GM21529 (cell line): ENCODE measurements around the gene CD247.

Experiments
- ATAC-seq: cut with Tn5 transposase; IDR thresholded peaks from one replicate; pipeline ENCODE4 v1.9.1; 2021; ENCODE audit not compliant: unreplicated experiment

The CD247 gene

DNA sequence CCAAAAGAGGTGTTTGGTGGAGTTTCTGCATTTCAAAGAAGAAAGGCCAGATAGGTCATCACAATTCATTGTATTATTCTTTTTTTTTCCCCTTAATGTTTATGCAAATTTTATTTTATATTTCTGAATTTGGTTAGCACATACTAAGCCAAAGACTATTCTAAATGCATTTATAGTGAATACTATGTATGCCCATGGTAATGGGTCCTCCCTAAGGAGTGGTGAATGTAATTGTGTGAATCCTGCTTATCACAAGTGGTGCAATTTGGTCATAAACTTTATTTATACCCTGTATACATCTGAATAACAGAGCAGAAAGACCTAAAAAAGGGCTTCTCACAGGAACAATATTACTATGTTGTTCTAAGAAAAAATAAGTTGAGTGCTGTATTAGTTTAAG lies 99.1 kb downstream of the CD247 start:
- ATAC-seq = no peak

DNA sequence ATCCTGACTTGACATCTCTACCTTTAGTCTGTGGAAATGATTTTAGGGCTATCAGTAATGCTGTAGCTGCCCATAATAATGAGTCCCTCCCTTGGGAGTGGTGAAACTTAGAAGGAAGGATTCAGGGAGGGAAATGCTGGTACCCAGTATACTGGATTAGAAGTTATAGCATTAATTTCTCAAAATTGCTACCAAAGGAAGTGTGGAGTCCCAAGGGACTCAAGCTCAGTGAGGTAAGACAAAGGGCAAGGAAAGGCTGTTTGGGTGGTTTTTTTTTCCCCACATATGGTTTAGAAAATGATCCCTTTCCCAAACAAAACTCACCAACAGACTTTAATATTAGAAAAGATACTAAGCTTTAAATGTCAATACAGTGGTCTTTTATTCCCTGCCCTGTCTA lies 99.9 kb downstream of the CD247 start:
- ATAC-seq = no peak

DNA sequence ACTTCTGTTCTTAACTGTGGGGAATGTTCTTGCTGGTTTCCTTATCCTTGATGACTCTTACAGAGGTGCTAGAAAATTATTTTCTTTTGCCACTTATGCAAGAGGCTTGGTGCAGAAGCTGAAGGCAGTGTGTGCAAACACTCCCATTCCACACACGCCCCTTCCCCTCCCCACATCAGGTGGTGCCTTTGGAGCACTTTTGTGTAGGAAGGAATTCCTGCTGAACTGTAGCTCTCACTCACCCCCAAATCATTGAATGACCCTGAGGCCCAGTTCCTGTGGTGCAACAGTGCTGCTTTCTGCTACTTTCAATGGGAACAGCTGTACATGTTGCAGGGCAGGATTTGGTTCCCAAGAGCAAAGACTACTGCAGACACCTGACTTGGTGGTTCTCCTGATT lies 101.8 kb downstream of the CD247 start:
- ATAC-seq = no peak

DNA sequence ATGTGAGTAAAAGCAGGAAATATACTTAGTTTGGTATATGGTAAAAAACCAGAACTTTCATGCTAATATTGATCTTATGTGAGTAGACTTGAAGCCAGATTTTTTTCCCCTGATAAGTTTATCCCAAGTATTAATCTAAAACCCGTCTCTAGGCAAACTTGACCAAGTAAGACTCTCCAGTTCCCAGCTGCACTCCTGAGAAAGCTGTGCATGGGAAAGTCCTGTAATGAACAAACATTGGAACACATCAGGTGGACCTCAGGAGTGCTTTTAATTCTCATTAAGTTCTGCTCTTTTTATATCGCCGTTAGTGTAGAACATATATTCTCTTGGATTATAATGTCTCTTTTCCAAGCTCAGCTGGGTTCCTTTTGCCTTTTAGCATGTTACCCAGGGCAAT lies 105.0 kb downstream of the CD247 start:
- no peak for ATAC-seq

DNA sequence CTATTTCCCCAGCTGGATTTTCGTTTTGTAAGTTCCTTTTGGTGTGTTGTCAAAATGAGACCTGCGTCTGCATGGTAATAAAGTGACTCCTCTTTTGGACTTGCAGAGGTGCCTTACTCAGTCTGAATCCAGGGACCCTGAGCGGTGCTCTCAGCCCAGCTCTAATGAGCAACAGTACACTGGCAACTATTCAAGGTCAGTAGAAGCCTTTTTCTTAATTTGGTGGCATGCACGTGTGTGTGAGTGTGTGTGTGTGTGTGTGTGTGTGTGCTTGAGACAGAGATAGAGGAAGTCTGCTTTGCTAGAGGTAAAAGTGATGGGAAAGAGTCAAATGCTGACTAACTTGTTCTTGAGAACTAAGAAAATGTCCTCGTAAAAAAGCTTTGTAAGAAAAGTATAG lies 105.4 kb downstream of the CD247 start:
- no peak for ATAC-seq

DNA sequence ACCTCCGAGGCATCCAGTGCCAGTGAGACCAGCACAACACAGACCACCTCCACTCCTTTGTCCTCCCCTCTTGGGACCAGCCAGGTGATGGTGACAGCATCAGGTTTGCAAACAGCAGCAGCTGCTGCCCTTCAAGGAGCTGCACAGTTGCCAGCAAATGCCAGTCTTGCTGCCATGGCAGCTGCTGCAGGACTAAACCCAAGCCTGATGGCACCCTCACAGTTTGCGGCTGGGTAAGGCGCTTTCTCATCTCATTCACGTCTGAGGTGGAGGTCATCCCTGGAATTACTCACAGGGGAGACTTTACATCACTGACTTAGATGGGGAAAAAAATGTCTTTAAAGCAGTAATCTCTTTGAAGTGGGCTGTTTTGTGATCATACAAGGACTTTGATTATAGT lies 106.3 kb downstream of the CD247 start:
- no peak for ATAC-seq

DNA sequence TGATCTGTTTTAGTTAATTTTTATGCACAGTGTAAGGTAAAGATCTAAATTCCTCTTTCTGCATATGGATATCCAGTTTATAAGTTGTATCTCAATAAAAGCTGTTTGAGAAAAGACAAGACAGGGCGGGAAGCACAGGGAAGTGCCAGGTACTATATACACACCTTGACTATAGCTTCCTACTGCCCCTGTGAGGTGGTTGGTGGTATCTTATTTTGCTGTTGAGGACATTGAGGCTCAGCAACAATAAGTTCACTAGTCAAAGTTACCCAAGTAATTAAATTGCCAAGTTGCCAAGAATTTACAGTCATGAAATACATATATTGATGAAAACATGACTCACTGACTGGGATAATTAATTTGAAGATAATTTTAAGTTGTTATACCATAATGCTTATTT lies 109.1 kb downstream of the CD247 start:
- ATAC-seq = no peak

DNA sequence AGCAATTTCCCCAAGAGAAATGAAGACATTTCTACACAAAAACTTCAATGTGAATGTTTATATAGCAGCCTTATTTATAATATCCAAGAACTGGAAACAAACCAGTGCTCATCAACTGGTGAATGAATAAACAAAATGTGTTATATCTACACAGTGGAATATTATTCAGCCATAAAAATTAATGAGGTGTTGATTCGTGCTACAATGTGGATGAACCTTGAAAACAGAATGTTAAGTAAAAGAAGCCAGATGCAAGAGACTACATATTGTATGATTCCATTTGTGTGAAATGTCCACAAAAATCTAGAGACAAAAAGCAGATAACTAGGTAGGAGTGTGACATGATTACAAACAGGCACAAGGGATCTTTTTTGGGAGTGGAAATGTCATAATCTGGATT lies 110.0 kb downstream of the CD247 start:
- ATAC-seq = no peak

DNA sequence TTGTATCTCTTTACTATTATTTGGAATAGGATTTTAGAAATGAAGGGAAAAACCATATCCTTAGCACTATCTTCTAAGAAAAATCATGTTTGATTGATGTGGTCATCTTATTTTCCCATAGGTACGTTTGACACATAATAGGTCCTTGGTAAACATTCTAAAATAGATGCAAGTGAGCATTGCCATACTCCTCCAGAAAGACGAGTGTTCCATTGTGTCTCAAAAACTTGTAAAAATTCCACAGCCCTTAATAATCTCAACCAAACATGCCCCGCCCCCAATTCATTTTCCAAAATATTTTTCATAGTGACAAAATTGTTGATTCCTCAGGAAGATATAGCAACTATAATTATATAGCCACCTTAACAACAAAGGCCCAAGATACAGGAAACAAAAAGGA lies 113.4 kb downstream of the CD247 start:
- ATAC-seq = no peak

DNA sequence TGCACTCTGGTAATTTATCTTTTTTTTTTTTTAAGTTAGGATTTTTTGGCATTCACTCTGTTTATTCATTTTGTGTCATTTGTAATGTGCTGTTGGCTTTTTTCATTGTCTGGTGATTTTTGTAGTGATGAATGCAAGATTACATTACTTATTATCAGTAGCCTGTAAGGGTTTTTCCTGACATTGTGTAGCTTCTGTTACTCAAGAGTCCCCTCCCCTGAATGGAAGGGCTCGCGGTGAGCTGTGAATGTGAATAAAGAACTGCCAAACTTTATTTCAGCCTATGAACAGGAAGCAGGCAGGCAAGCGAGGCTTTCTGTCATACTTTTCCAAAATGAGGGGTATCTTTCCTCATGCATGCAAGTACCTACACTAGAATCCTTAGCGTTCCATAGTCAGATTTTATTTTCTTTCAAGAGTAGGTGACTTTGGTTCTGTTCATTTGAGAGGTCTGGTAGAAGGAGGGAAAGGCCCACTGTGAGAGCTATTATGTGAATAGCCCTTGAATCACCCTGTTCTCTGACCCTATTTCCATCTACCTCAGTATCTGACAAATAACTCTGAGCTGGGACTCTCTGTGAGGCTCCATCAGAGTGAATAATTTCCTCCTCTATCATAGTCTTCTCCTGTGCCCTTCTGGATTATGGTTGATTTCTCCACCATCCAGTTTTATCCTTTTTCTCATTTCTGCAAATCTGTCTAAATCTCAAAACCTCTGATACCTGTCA lies 114.0 kb downstream of the CD247 start:
- ATAC-seq = no peak

DNA sequence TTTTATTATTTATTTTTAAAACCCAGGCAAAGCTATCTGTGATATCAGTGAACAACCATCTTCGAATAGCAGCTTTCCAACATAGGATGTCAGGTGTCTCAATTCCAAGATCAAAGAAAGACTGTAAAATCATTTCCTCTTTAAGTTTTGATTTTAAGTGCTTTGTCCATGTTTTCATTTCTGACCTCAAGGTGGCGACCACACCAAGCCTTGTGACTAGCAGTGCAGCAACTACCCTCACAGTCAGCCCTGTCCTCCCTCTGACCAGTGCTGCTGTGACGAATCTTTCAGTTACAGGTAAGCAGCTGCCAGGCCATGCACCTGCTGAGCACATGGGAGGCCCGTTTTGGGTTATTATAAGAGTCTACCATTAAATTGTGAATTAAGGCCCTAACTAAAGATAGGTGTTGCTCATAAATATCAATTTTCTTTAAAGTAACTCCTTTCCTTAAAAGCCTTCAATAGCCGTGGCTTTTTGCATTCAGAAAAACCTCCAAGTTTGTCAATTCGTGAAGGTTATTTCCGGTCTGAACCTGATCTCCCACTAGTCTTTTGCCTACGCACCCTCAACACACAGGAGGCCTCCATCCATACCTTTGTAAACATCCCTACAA lies 117.0 kb downstream of the CD247 start:
- no peak for ATAC-seq

DNA sequence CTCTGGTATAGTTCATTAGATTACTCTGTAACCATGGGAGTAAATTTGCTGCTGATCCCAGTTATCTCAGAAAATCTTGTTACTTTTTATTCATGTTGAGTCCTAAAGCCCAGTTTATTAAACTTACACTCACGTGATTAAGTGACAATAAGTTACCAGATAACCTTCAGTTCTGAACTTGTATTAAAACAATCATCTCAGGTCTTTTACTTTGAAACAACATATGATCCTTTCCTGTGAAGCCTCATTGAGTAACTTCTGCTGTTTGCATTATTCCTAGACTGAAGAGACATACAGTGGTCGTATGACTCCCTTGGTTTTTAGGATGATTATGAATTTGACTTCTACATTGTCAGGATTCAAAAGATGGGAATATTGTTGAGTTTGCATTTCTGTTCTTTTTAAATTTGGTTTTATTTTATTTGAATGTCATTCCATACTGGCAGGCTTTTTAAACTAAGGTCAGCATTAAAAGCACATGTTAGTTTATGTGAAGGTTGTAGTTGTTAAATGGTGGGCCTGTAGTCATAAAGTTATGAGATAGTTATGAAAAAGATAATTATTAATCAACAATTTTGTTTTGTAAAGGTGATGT lies 117.9 kb downstream of the CD247 start:
- ATAC-seq = no peak

DNA sequence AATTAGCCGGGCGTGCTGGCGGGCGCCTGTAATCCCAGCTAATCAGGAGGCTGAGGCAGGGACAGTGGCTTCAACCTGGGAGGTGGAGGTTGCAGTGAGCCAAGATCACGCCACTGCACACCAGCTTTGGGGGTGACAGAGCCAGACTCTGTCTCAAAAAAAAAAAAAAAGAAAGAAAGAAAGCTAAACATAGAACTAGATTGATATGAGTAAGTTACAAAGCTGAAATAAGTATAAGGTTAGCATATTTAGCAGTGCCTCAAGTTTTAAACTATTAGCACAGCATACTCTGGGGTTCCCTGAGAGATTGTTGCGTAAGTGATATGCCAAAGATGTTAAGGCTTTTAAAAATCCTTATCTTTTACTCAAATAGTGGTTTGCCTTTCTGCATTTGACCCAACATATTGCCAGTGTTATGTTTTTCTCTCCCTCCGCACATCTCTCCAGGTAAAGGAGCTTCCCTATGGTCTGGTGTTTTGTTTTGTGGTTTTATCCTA lies 126.1 kb downstream of the CD247 start:
- ATAC-seq = no peak

DNA sequence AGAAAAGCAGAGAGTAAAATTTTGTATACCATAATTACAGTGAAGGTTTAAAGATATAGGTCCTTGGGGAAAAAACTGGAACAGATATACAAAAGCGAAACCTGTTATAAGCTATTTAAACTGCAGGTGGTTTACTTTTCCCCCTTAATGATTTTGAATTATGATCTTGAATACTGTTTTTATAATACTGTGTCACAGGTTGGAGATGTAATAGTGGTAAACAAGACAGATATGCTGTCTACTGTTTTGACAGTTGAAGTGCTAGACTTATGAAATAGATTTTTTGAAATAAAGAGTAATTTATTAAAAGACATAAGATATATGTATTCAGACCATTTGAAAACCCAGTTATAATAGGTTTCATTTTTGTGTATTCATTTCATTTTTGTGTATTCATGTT lies 129.4 kb downstream of the CD247 start:
- no peak for ATAC-seq

DNA sequence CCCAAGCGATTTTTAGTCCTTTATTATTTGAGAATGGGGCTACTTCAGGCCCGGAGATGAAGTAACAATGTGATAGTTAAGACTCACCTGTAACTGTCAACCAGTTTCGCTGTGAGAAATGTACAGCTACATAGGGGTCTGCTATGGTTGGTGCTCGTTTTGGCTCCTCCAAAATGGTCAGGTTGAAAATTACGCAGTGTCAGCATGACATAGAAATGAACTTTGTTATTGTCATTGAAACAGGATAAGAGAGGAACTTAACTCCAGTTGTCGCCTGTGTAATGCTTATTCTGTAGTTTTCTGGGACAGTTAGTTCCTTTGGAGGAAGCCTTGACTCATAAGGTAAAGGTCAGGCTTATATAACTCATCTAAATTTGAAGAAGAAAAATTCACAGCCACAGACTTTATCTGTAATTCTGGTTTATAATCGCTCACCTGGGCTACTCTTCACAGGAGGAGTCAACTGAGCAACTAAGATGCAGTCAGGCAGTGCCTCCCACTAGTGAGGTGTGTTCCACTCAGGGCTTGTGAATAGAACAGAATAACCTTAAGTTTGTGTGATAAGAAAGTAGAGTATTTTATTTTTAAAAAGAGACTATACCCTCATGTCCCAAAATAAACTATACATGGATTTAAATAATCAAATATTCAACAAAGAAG lies 130.9 kb downstream of the CD247 start:
- no peak for ATAC-seq
